ENCODE measurements around the gene GNAL. TPM values are rescaled to one million over a fixed set of nuclear protein-coding genes. Genes with fewer than 3 reads are reported as not detected.
"Not testable (repeated sequence)": the region's sequence is repeated elsewhere in the genome, so short reads cannot be mapped to it uniquely, and the experiment has no call there.

Gene GNAL
- total RNA-seq, 1 experiment from 2014 or later: 0.15 TPM

GRCh38 chr18:11909591-11910026, 220.5 kb downstream of the GNAL start:
- H3K79me2 ChIP-seq (ENCODE audit: low read length): peaks cover 13% of the 10 kb centered on the region
- POLR2A ChIA-PET (ENCODE audit: unreplicated experiment): interaction anchor here (0.6 kb wide), 1 partner anchor 71 kb away, joined by 3 read pairs; no protein-coding TSS in a partner anchor
- peak overlapping the region; percentile 91 for H3K4me3 ChIP-seq (ENCODE audit: low read length)

DNA sequence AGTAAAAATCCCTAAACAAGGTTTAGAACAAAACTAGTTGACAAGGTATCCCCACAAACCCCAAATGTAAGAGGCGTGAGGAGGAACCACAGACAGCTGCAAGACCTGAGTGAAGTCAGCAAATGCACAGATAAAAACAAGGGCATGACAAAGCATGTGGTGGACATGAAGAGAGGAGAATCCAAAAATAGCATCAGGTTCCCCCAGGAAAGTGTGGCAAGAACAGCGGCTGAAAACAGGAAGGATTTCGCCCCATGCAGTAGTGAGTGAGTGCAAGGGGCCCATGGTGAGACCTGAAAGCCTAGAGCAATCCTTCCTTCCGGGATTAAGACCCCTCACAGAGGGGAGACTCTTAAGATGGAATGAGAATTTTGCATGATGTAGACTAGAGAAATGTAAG, 227.8 kb downstream of the GNAL start:
- H3K9me2 ChIP-seq (replicated peaks; ENCODE audit: low read length); DNase-seq; ATAC-seq; H3F3A ChIP-seq (ENCODE audit: low read length, unreplicated experiment); H4K20me1 ChIP-seq (ENCODE audit: low read length); intact Hi-C loops (cut with micrococcal nuclease); H3K27me3 ChIP-seq (ENCODE audit: low read length); H3K79me2 ChIP-seq (ENCODE audit: low read length); H3K4me3 ChIP-seq (ENCODE audit: low read length); BruUV-seq (replicated peaks); H3K36me3 ChIP-seq (ENCODE audit: low read depth, low read length); H3K4me2 ChIP-seq (ENCODE audit: low read length); H3K9me3 ChIP-seq (ENCODE audit: low read length); POLR2A ChIA-PET (ENCODE audit: unreplicated experiment); CTCF ChIA-PET; H3K27ac ChIP-seq (ENCODE audit: low read length); H3K9ac ChIP-seq (ENCODE audit: low read length); H2AFZ ChIP-seq (ENCODE audit: low read length): not testable (repeated sequence)
- H3K4me1 ChIP-seq (ENCODE audit: insufficient read depth, low read length): peaks cover 13% of the 10 kb centered on the region

More at GRCh38 chr18:11909591-11910026, 220.5 kb downstream of the GNAL start:
- Histone ChIP-seq H4K20me1 (ENCODE audit: low read length) (no peaks in the 10 kb centered on the region), H3K4me1 (ENCODE audit: insufficient read depth, low read length) (peaks cover 31% of the 10 kb centered on the region), H3K36me3 (ENCODE audit: low read depth, low read length) (no peaks in the 10 kb centered on the region), H3K9me2 (replicated peaks; ENCODE audit: low read length) (no peaks in the 10 kb centered on the region), H3K9me3 (ENCODE audit: low read length) (no peaks in the 10 kb centered on the region), H3K9ac (ENCODE audit: low read length) (peak overlapping the region; percentile 96), H3K27ac (ENCODE audit: low read length) (peak overlapping the region; percentile 81; the same call in 1 of the 2 replicates), H2AFZ (ENCODE audit: low read length) (peak overlapping the region; percentile 95), H3K4me2 (ENCODE audit: low read length) (peak overlapping the region; percentile 98), H3K27me3 (ENCODE audit: low read length) (no peaks in the 10 kb centered on the region), H3F3A (ENCODE audit: low read length, unreplicated experiment) (no peaks in the 10 kb centered on the region)
- DNase-seq: peak; percentile 49
- CTCF ChIA-PET: interaction anchor here (0.6 kb wide), 1 partner anchor 132 kb away, joined by 3 read pairs; no protein-coding TSS in a partner anchor
- intact Hi-C loops (cut with micrococcal nuclease): loop anchor here (2.0 kb wide), 1 partner anchor 59 kb away; the partner anchor contains the start of gene CHMP1B
- no peak for ATAC-seq
- TF ChIP-seq EZH2 (IDR thresholded peaks at IDR 0.05; ENCODE audit: low read length, unreplicated experiment) (no peak), CTCF (conservative IDR thresholded peaks at IDR 0.05; ENCODE audit: low read depth, low read length) (no peak), EZH2phosphoT487 (IDR thresholded peaks at IDR 0.05; ENCODE audit: borderline replicate concordance, low read length) (no peak)
- no TSS peak for BruUV-seq (replicated peaks)

GRCh38 chr18:11919522-11919921, 230.5 kb downstream of the GNAL start:
- H3K9me3 ChIP-seq (ENCODE audit: low read length); CTCF ChIA-PET; H3K4me3 ChIP-seq (ENCODE audit: low read length); BruUV-seq (replicated peaks); H3F3A ChIP-seq (ENCODE audit: low read length, unreplicated experiment); DNase-seq; H2AFZ ChIP-seq (ENCODE audit: low read length); H3K79me2 ChIP-seq (ENCODE audit: low read length); H3K36me3 ChIP-seq (ENCODE audit: low read depth, low read length); H4K20me1 ChIP-seq (ENCODE audit: low read length); POLR2A ChIA-PET (ENCODE audit: unreplicated experiment); H3K27ac ChIP-seq (ENCODE audit: low read length); intact Hi-C loops (cut with micrococcal nuclease); H3K4me2 ChIP-seq (ENCODE audit: low read length); H3K4me1 ChIP-seq (ENCODE audit: insufficient read depth, low read length); H3K9me2 ChIP-seq (replicated peaks; ENCODE audit: low read length); H3K9ac ChIP-seq (ENCODE audit: low read length); H3K27me3 ChIP-seq (ENCODE audit: low read length): not testable (repeated sequence)
- ATAC-seq: peak; percentile 51

GRCh38 chr18:11923450-11923849, 234.4 kb downstream of the GNAL start:
- no peaks in the 10 kb centered on the region for H3K4me1 ChIP-seq (ENCODE audit: insufficient read depth, low read length)
- H3K27ac ChIP-seq (ENCODE audit: low read length): no peak overlapping the region
- no peak overlapping the region for H3K4me2 ChIP-seq (ENCODE audit: low read length)
- no peaks in the 10 kb centered on the region for H3K27me3 ChIP-seq (ENCODE audit: low read length)
- no peak for DNase-seq
- ChIA-PET POLR2A (ENCODE audit: unreplicated experiment) (no interaction called here), CTCF (interaction anchor here (1.5 kb wide), 1 partner anchor 14 kb away, joined by 5 read pairs; no protein-coding TSS in a partner anchor)
- no peak for ATAC-seq
- no peaks in the 10 kb centered on the region for H3K36me3 ChIP-seq (ENCODE audit: low read depth, low read length)
- no peaks in the 10 kb centered on the region for H3K9me3 ChIP-seq (ENCODE audit: low read length)
- no peak overlapping the region for H2AFZ ChIP-seq (ENCODE audit: low read length)
- no peaks in the 10 kb centered on the region for H3F3A ChIP-seq (ENCODE audit: low read length, unreplicated experiment)
- no peaks in the 10 kb centered on the region for H3K9me2 ChIP-seq (replicated peaks; ENCODE audit: low read length)
- intact Hi-C loops (cut with micrococcal nuclease): no loop called here
- no peak overlapping the region for H3K9ac ChIP-seq (ENCODE audit: low read length)
- TF ChIP-seq EZH2phosphoT487 (IDR thresholded peaks at IDR 0.05; ENCODE audit: borderline replicate concordance, low read length) (no peak), CTCF (conservative IDR thresholded peaks at IDR 0.05; ENCODE audit: low read depth, low read length) (no peak), EZH2 (IDR thresholded peaks at IDR 0.05; ENCODE audit: low read length, unreplicated experiment) (no peak)
- no peak overlapping the region for H3K4me3 ChIP-seq (ENCODE audit: low read length)
- H3K79me2 ChIP-seq (ENCODE audit: low read length): no peaks in the 10 kb centered on the region
- BruUV-seq (replicated peaks): no TSS peak
- H4K20me1 ChIP-seq (ENCODE audit: low read length): no peaks in the 10 kb centered on the region
